22Rv1 (cell line): Measurements from ENCODE around the gene RPS8.

Experiments used
- H3K27ac ChIP-seq: fragments of 450-650 bp; 2 replicates; pipeline ENCODE4 v1.5.1; 2017
- ZFX ChIP-seq: fragments of 450-650 bp; IDR thresholded peaks from 2 replicates; pipeline ENCODE4 v1.6.1; 2017; ENCODE audit warnings: antibody characterized with exemption, borderline replicate concordance
- TF ChIP-seq, protein P1 (sequence below): fragments of 450-650 bp; IDR thresholded peaks from 2 replicates; pipeline ENCODE4 v1.5.1; 2017; ENCODE audit warnings: mild to moderate bottlenecking

Gene RPS8

DNA sequence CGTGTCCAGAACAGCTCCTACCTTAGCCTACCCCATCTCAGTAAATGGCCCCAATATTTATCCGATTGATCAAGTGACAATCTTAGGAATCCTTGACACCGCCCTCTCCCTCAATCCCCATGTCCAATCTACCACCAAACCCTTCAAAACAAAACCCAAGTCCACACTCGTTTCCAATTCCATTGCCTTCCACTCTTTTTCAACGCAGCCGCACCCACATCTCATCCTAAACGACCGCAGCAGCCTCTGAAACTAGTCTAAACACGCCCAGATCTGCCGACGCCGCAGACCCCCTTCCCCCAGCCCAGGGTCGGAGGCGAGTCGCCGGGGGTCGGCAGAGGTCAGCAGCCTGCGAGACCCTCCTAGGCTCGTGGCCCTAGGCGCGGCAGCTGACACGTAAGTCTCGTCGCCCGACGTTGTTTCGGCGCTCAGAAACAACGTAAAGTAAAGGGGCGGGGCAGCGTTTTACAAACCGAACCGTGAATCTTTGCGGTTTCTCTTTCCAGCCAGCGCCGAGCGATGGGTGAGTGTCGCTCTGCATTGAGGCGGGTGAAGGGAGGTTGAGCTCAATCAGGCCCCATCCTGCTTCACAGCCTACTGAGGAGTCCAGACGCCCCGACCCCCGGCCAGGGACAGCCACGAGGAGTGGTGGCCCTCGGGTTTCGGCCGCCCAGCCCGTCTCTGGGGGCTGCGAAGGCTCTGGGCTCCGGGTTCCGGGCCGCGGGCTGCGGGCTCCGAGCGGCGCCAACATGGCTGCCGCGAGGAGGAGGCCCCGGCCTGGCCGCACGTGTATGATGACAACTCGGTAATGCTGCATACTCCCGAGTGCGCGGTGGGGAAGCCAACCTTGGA lies at the start of gene RPS8:
Gene RPS8, plus strand, starts transcription at position 463 of the 852 bp plus-strand sequence. Its CDS starts 57 bp downstream, at position 520.
- TF ChIP-seq, protein P1, sequence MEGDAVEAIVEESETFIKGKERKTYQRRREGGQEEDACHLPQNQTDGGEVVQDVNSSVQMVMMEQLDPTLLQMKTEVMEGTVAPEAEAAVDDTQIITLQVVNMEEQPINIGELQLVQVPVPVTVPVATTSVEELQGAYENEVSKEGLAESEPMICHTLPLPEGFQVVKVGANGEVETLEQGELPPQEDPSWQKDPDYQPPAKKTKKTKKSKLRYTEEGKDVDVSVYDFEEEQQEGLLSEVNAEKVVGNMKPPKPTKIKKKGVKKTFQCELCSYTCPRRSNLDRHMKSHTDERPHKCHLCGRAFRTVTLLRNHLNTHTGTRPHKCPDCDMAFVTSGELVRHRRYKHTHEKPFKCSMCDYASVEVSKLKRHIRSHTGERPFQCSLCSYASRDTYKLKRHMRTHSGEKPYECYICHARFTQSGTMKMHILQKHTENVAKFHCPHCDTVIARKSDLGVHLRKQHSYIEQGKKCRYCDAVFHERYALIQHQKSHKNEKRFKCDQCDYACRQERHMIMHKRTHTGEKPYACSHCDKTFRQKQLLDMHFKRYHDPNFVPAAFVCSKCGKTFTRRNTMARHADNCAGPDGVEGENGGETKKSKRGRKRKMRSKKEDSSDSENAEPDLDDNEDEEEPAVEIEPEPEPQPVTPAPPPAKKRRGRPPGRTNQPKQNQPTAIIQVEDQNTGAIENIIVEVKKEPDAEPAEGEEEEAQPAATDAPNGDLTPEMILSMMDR: no peak
- no peak for TF ChIP-seq ZFX
- H3K27ac ChIP-seq: peak within 1 kb of the TSS; percentile 92

DNA sequence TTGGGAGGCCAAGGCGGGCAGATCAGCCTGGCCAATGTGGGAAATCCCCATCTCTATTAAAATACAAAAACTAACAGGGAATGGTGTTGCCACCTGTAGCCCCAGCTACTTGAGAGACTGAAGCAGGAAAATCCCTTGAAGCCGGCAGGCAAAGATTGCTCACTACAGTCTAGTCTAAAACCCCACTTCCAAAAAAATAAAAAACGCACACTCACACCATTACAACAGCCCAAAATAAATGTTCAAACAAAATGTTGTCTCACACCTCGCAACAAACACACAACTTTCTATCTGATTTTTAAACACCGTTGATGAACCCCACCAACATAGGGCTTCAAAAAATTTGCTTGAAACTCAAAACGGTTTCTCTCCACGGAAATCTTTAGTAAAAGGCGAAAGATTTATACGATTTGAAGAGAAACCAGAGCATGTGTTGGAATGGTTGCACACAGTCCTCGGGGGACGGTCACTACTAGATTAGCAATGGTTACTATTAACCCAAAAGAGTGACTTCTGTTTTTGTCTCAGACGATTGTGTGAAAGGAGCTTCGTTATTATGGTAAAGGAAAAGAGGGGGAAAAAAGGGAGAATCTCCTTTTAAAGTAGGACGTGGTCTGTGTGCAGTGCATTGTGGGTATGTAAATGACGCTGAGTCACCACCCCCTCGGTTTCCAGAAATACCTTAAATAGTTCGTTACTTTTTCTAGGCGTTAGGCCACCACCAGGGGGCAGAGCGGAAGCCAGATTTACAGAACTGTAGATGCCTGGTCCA lies 44.4 kb upstream of the RPS8 start, which contains the start of gene RNU5D-1:
Gene RNU5D-1, minus strand, starts transcription at position 430 of the 772 bp plus-strand sequence.
- peak within 1 kb of the TSS; percentile 99 for H3K27ac ChIP-seq
- TF ChIP-seq ZFX: no peak
- TF ChIP-seq, protein P1: peak; percentile 96

DNA sequence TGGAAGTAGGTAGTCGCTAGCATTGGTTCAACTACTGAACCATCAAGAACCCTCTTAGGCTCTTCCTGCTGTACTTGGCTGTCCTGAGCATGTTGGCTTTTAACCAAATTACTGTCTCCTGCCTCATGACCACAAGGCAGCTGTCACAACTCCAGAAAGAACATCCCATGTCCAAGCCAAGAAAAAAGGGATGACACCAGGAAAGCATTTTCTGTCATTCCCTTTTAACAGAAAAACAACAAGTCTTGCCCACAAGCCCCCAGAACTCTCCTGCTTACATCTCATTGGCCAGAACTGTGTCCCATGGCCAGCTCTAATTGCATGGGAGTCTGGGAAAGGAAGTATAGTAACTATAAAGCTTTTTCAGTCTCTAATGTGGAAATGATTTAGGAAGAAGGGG lies 42.0 kb upstream of the RPS8 start:
- peak overlapping the region; percentile 99 for H3K27ac ChIP-seq
- TF ChIP-seq, protein P1: no peak
- no peak for TF ChIP-seq ZFX

DNA sequence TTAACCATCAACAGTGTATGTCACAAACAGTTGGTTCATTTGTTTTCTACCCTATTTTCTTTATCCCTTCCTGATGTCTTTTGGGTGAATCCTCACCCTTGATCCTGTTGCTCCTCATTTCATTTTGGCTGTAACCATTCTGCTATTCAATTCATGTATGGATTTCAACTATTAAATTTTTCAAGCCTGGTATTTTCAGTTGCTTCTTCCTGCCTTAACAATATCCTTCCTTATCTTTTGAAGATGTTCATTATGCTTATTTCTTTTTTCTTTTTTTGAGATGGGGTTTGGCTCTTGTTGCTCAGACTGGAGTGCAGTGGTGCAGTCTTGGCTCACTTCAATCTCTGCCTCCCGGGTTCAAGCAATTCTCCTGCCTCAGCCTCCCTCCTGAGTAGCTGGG lies 41.6 kb upstream of the RPS8 start:
- peak overlapping the region; percentile 99; the same call in 1 of the 2 replicates for H3K27ac ChIP-seq
- TF ChIP-seq ZFX: no peak
- TF ChIP-seq, protein P1: no peak

DNA sequence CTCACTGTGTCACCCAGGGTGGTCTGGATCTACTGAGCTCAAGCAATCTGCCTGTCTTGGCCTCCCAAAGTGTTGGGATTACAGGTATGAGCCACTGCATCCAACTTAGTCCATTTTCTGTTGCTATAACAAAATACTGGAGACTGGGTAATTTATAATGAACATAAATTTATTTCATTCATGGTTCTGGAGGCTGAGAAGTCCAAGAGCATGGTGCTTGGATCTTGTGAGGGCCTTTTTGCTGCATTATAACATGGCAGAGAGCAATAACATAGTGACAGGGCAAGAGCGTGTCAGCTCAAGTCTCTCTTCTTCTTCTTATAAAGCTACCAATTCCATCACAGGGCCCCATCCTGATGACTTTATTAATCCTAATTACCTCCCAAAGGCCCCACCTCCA lies 39.3 kb upstream of the RPS8 start:
- no peak overlapping the region for H3K27ac ChIP-seq
- TF ChIP-seq, protein P1: no peak
- TF ChIP-seq ZFX: no peak

DNA sequence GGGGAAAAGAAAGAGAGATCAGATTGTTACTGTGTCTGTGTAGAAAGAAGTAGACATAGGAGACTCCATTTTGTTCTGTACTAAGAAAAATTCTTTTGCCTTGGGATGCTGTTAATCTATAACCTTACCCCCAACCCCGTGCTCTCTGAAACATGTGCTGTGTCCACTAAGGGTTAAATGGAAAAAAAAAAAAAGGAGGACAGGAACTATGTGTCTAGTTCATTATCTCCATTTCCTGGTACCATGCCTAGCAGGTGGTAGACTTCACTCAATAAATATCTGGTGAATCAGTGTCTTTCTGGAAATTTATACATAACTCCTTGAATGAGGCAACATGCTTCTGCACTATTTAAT lies 36.4 kb upstream of the RPS8 start:
- H3K27ac ChIP-seq: peak overlapping the region; percentile 79

DNA sequence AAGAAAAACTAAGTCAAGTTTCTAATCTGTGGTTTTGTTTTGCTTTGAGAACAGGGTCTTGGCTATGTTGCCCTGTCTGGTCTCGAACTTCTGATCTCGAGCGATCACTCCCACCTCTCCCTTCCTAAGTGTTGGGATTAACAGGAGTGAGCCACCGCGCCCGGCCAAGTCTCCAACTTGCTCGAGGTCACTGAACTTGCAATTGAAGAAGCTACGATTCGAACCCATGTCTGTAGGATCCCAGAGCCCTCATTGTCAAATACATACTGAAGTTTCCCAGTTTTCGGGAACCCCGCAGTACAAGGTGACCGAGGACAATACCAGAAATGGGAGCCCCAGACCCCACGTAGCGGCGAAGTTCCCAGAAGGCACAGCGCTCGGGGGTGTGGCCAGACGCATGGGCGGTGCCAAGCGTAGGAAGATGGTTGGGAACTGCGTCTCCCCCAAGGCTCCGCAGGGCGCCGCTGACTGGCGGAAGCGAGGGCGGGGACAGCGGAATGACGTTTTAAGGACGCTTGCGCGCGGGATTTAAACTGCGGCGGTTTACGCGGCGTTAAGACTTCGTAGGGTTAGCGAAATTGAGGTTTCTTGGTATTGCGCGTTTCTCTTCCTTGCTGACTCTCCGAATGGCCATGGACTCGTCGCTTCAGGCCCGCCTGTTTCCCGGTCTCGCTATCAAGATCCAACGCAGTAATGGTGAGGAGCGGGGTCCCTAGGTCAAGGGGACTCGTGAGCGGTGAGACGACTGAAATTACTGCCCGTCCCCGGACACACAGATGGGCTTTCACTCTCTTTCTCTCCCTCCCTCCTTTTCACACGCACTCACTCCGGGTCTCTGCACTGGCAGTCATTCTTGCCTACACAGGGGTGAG lies 35.8 kb upstream of the RPS8 start, which contains the start of gene KIF2C:
Gene KIF2C, plus strand, starts transcription at position 531 of the 872 bp plus-strand sequence. Its CDS starts 96 bp downstream, at position 627.
- TF ChIP-seq, protein P1: no peak
- TF ChIP-seq ZFX: no peak
- peak within 1 kb of the TSS; percentile 79 for H3K27ac ChIP-seq
